Gastroesophageal sphincter (tissue), 4 donors: ENCODE measurements around the gene FBLN1. TPM values are rescaled to one million over a fixed set of nuclear protein-coding genes. Genes with fewer than 3 reads are reported as not detected.
A peak's percentile ranks its signal among the peaks of the same experiment; 100 is the strongest.

ENCODE experiments used
- ATAC-seq: fragments of 150-250 bp; one replicate; pipeline ENCODE4 v1.9.1; 2016; ENCODE audit warnings: mild to moderate bottlenecking, moderate library complexity
- H3K27ac ChIP-seq, 4 donors: fragments of 200-600 bp; sonication (generic) in 3 of 4; 1 replicate in 3 of 4; 2 replicates in 1 of 4; pipeline ENCODE4 v1.5.1; 2016 to 2019
- H3K27me3 ChIP-seq: fragments of 200-600 bp; sonication (generic); one replicate; pipeline ENCODE4 v1.5.1; 2019
- H3K36me3 ChIP-seq, 2 donors: fragments of 200-600 bp; sonication (generic); one replicate each; pipeline ENCODE4 v1.5.1; 2019; ENCODE audit warnings: control low read depth in 1 of 2
- H3K4me1 ChIP-seq, 3 donors: fragments of 200-600 bp; sonication (generic); 1 replicate in 2 of 3; 2 replicates in 1 of 3; pipeline ENCODE4 v1.5.1; 2016 to 2019; ENCODE audit warnings: control low read depth in 2 of 3
- H3K4me3 ChIP-seq, 2 donors: fragments of 200-600 bp; sonication (generic); one replicate each; pipeline ENCODE4 v1.5.1; 2019; ENCODE audit warnings: mild to moderate bottlenecking in 1 of 2, moderate library complexity in 1 of 2
- H3K9me3 ChIP-seq, 3 donors: fragments of 200-600 bp; sonication (generic); one replicate each; pipeline ENCODE4 v1.5.1; 2017 to 2019; ENCODE audit warnings: control low read depth in 2 of 3
- CTCF ChIP-seq, 4 experiments: fragments of 200-600 bp in 2 of 4; fragments of 450-650 bp in 2 of 4; sonication (generic) in 1 of 4; IDR thresholded peaks; one replicate each; pipeline ENCODE4 v1.5.1; 2017 to 2019; ENCODE audit warnings: antibody characterized with exemption in 4 of 4, mild to moderate bottlenecking in 2 of 4, moderate library complexity in 2 of 4
- EP300 ChIP-seq: sonication (generic); formaldehyde crosslinking; IDR thresholded peaks from one replicate; pipeline ENCODE4 v1.6.1; 2017; ENCODE audit warnings: antibody characterized with exemption, mild to moderate bottlenecking
- POLR2A ChIP-seq, 2 donors: fragments of 450-650 bp; IDR thresholded peaks; one replicate each; pipeline ENCODE4 v1.6.1; 2017; ENCODE audit warnings: antibody characterized with exemption in 2 of 2, mild to moderate bottlenecking in 2 of 2, moderate library complexity in 1 of 2
- POLR2AphosphoS5 ChIP-seq: sonication (generic); formaldehyde crosslinking; IDR thresholded peaks from one replicate; pipeline ENCODE4 v1.6.1; 2017; ENCODE audit warnings: antibody characterized with exemption
- WGBS, 2 donors: methylation state at CpG; one replicate each; pipeline ENCODE4 v1.1.5; 2018; ENCODE audit warnings: low coverage in 1 of 2; 5-methylcytosine and 5-hydroxymethylcytosine counted together
- total RNA-seq, 4 donors: library from RNA; depleted of rRNA; stranded (reverse); fragments of >200 nt; gene quantifications; one replicate each; pipeline ENCODE4 v1.1.0, GENCODE V29; 2016

FBLN1 gene
- total RNA-seq, 4 donors from 2014 or later, result 241 to 597 (median 382) TPM

GRCh38 chr22:45599836-45600577, 97.3 kb downstream of the FBLN1 start:
- TF ChIP-seq EP300 (no peak), CTCF (IDR thresholded peaks at IDR 0.05) (no peak), POLR2AphosphoS5 (no peak), POLR2A (IDR thresholded peaks at IDR 0.05) (no peak)
- Histone ChIP-seq H3K4me3 (no peak overlapping the region), H3K27me3 (peaks cover 10% of the 10 kb centered on the region), H3K27ac (peak overlapping the region in 1 of 4 donors; percentile 20), H3K4me1 (peaks cover 0 to 19% (median 0%) of the 10 kb centered on the region in 3 donors), H3K9me3 (no peaks in the 10 kb centered on the region), H3K36me3 (peaks cover 0 to 23% of the 10 kb centered on the region in 2 donors)
- ATAC-seq, result no peak
- 93 to 94% methylated on average over 12 to 18 of the region's 22 CpGs for WGBS, 2 donors

GRCh38 chr22:45600790-45601730, 98.4 kb downstream of the FBLN1 start:
- 68 to 94% methylated on average over 3 of the region's 14 CpGs for WGBS, 2 donors
- H3K9me3 ChIP-seq, result no peaks in the 10 kb centered on the region
- peaks cover 0 to 19% (median 0%) of the 10 kb centered on the region in 3 donors for H3K4me1 ChIP-seq
- H3K36me3 ChIP-seq, result peaks cover 0 to 23% of the 10 kb centered on the region in 2 donors
- peaks cover 10% of the 10 kb centered on the region for H3K27me3 ChIP-seq
- no peak overlapping the region for H3K4me3 ChIP-seq
- peak; percentile 64 for ATAC-seq
- TF ChIP-seq POLR2A (IDR thresholded peaks at IDR 0.05) (no peak), POLR2AphosphoS5 (no peak), CTCF (IDR thresholded peaks at IDR 0.05) (no peak), EP300 (no peak)
- peak overlapping the region in 3 of 4 donors; percentile 0 to 41 (median 41) for H3K27ac ChIP-seq

- Histone ChIP-seq H3K36me3 (peaks cover 0 to 21% of the 10 kb centered on the region in 2 donors), H3K27ac (peak overlapping the region in 1 of 4 donors; percentile 41), H3K4me1 (peaks cover 0 to 19% (median 0%) of the 10 kb centered on the region in 3 donors), H3K9me3 (no peaks in the 10 kb centered on the region), H3K27me3 (peaks cover 10% of the 10 kb centered on the region), H3K4me3 (no peak overlapping the region)
- ATAC-seq, result no peak
- WGBS, 2 donors, result 81 to 87% methylated on average over 4 to 8 of the region's 10 CpGs
- TF ChIP-seq POLR2A (IDR thresholded peaks at IDR 0.05) (no peak), EP300 (no peak), CTCF (IDR thresholded peaks at IDR 0.05) (no peak)
Observed at GRCh38 chr22:45602004-45602733, 99.5 kb downstream of the FBLN1 start.

- Histone ChIP-seq H3K27me3 (peaks cover 10% of the 10 kb centered on the region), H3K36me3 (peaks cover 0 to 16% of the 10 kb centered on the region in 2 donors), H3K4me1 (peaks cover 0 to 19% (median 0%) of the 10 kb centered on the region in 3 donors), H3K4me3 (no peak overlapping the region), H3K27ac (no peak overlapping the region), H3K9me3 (no peaks in the 10 kb centered on the region)
- WGBS, 2 donors, result 79 to 92% methylated on average over 16 to 19 of the region's 21 CpGs
- TF ChIP-seq EP300, result no peak
- TF ChIP-seq CTCF (IDR thresholded peaks at IDR 0.05), result no peak
- no peak for TF ChIP-seq POLR2AphosphoS5
- no peak for TF ChIP-seq POLR2A (IDR thresholded peaks at IDR 0.05)
- peak; percentile 17 for ATAC-seq
Observed at GRCh38 chr22:45602824-45603595, 100.3 kb downstream of the FBLN1 start.
